HUES6 (cell line): ENCODE measurements around the gene KLHL29.

Experiments
- H3K27ac ChIP-seq: 2 replicates; pipeline ENCODE4 v1.7.0; 2013; ENCODE audit warnings: low read depth, mild to moderate bottlenecking, low read length, inconsistent platforms
- H3K27me3 ChIP-seq: 2 replicates; pipeline ENCODE4 v1.6.1; 2013; ENCODE audit warnings: low read length; ENCODE audit not compliant: control insufficient read depth, insufficient read depth
- H3K36me3 ChIP-seq: 2 replicates; pipeline ENCODE4 v1.6.1; 2013; ENCODE audit warnings: low read length; ENCODE audit not compliant: control insufficient read depth, insufficient read depth
- H3K4me1 ChIP-seq: 2 replicates; pipeline ENCODE4 v1.6.1; 2013; ENCODE audit warnings: low read length; ENCODE audit not compliant: control insufficient read depth, insufficient read depth
- H3K4me3 ChIP-seq: 2 replicates; pipeline ENCODE4 v1.5.1; 2013; ENCODE audit warnings: low read depth, low read length
- H3K9ac ChIP-seq: one replicate; pipeline ENCODE4 v1.6.1; 2013; ENCODE audit warnings: mild to moderate bottlenecking, low read length
- H3K9me3 ChIP-seq: 2 replicates; pipeline ENCODE4 v1.6.1; 2013; ENCODE audit warnings: low read depth, low read length; ENCODE audit not compliant: control insufficient read depth, insufficient read depth

The KLHL29 gene

GRCh38 chr2:23661276-23662050, 276.5 kb downstream of the KLHL29 start:
- H3K36me3 ChIP-seq: no peaks in the 10 kb centered on the region
- H3K9me3 ChIP-seq: no peaks in the 10 kb centered on the region
- H3K4me3 ChIP-seq: no peak overlapping the region
- peaks cover 4% of the 10 kb centered on the region; the same call in 1 of the 2 replicates for H3K27me3 ChIP-seq
- H3K9ac ChIP-seq: no peak overlapping the region
- H3K27ac ChIP-seq: no peak overlapping the region
- no peaks in the 10 kb centered on the region for H3K4me1 ChIP-seq

DNA sequence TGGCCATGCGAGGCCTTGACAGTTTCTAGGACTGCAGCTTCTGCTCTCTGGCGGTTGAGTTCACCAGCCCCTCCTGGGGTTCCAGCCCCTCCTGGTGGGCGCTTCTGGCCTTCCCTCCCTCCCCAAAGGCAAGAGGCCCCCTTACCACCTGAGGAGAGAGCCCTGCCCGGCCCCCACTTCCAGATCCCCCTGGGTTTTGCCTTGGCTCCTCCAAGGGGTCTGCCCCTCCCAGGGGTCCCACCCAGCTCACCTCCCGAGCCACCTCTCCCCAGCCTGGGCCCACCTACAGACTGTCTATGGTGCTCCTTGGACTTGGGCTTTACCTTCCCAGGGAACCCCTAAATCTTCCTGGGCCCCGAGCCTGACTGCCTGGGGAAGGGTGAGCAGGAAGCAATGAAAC, 277.5 kb downstream of the KLHL29 start:
- Histone ChIP-seq H3K4me3 (no peak overlapping the region), H3K36me3 (no peaks in the 10 kb centered on the region)

GRCh38 chr2:23662941-23663920, 278.3 kb downstream of the KLHL29 start:
- Histone ChIP-seq H3K9me3 (no peaks in the 10 kb centered on the region), H3K27me3 (peaks cover 4% of the 10 kb centered on the region; the same call in 1 of the 2 replicates), H3K27ac (no peak overlapping the region), H3K4me1 (no peaks in the 10 kb centered on the region), H3K4me3 (no peak overlapping the region), H3K9ac (no peak overlapping the region), H3K36me3 (no peaks in the 10 kb centered on the region)

More for the DNA sequence above, 277.5 kb downstream of the KLHL29 start:
- Histone ChIP-seq H3K27ac (no peak overlapping the region), H3K9ac (no peak overlapping the region), H3K27me3 (peaks cover 4% of the 10 kb centered on the region; the same call in 1 of the 2 replicates), H3K9me3 (no peaks in the 10 kb centered on the region), H3K4me1 (no peaks in the 10 kb centered on the region)

DNA sequence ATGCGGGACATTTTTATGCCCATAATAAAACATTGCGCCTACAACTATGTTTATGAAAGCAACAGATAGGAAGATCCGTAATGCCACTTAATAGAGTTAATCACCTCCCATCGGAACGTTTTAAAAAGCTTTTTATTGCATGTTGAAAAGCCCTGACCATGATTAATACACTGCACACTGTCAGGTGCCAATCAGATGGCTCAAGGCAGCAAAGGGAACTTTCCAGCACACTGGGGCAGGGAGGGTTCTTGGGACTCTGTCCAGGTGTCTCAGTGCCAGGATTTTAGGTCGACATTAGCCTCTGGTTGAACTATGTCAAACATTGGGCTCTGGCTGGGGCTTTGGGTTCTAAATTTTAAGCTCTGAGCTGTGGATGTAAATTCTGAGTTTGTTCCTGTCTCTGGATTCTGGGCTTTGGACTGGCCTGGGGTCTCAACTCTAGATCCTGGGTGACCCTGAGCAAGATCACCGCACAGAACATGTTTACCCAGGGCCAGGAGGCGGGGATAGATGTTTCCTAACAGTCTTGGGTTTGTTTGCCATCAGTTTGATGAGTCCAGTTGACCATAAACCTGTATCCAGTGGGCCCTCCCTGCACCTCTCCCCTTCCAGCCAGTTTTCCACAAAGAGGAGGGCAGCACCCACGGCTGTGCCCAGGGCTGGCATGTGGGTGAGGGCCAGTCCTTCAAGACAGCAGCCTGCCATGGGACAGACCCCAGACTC, 279.2 kb downstream of the KLHL29 start:
- Histone ChIP-seq H3K36me3 (no peaks in the 10 kb centered on the region), H3K9ac (no peak overlapping the region), H3K4me3 (no peak overlapping the region), H3K27me3 (peaks cover 4% of the 10 kb centered on the region; the same call in 1 of the 2 replicates), H3K4me1 (peaks cover 4% of the 10 kb centered on the region; the same call in 1 of the 2 replicates), H3K27ac (no peak overlapping the region), H3K9me3 (no peaks in the 10 kb centered on the region)

DNA sequence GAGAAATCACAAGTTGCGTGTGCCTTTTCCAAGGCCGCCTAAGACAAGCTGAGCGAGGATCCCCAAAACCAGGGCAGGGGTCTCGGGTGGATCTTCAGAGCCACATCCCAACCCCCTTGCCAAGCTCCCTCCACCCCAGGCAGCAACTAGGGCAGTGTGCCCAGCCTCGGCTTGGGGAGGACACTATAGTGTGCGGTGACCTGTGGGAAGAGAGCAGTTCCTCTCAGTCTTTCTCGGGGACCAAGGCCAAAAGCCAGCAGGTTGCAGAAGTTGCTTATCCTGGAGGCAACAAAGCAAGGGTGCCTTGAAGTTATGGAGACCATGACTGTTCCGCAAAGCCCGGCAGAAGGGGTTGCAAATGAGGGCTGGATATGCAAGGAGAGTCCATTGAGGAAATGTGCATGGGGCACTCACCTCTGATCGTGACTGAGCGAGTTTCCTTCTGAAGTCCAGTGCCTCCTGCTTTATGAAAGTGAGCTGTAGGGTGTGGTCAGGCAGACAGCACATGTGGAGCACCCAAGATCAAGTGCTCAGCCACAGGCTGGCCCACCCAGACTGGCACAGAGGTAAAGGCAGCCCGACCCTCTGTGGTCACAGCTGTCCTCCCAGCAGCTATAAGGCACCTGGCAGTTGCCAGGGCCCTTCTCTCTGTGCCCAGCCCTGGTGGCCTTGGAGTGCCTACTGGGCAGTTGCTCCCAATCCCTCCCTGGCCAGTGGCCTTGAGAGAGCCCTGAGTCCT, 281.4 kb downstream of the KLHL29 start:
- no peak overlapping the region for H3K27ac ChIP-seq
- H3K4me3 ChIP-seq: no peak overlapping the region
- H3K36me3 ChIP-seq: no peaks in the 10 kb centered on the region
- no peaks in the 10 kb centered on the region for H3K9me3 ChIP-seq
- peaks cover 13% of the 10 kb centered on the region; the same call in 1 of the 2 replicates for H3K4me1 ChIP-seq
- peaks cover 4% of the 10 kb centered on the region; the same call in 1 of the 2 replicates for H3K27me3 ChIP-seq
- H3K9ac ChIP-seq: no peak overlapping the region

- Histone ChIP-seq H3K4me3 (no peak overlapping the region), H3K9ac (no peak overlapping the region), H3K9me3 (no peaks in the 10 kb centered on the region), H3K36me3 (no peaks in the 10 kb centered on the region), H3K4me1 (peaks cover 13% of the 10 kb centered on the region; the same call in 1 of the 2 replicates), H3K27ac (no peak overlapping the region), H3K27me3 (peaks cover 4% of the 10 kb centered on the region; the same call in 1 of the 2 replicates)
Measured at GRCh38 chr2:23666980-23667357, 282.0 kb downstream of the KLHL29 start.

DNA sequence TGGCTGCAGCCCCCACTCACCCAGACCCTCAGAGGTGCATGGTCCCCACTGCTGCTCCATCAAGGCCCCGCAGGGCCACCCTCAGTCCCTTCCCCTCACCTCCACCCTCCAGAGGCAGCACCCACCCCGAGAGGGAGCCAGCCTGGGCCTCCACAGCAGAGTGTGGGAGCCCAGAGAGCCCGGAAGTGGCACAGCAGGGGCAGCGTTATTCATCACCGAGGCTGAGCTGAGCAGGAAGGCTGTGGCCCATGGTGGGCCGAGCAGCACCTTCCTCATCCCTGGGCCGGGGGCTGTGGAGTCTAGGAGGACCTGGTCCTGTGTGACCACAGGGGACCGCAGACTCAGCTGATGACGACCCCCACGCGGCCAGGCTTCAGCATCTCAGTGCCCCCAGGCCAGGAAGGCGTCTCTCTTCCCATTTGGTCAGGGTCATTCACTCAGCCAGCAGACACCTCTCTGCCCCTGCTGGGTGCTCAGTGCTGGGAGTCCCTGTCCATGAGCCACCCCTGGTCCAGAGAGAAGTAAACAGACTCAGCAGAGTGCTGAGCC, 283.9 kb downstream of the KLHL29 start:
- Histone ChIP-seq H3K27ac (no peak overlapping the region), H3K9me3 (no peaks in the 10 kb centered on the region), H3K9ac (no peak overlapping the region), H3K4me1 (peaks cover 13% of the 10 kb centered on the region; the same call in 1 of the 2 replicates), H3K27me3 (no peaks in the 10 kb centered on the region), H3K36me3 (no peaks in the 10 kb centered on the region), H3K4me3 (no peak overlapping the region)

DNA sequence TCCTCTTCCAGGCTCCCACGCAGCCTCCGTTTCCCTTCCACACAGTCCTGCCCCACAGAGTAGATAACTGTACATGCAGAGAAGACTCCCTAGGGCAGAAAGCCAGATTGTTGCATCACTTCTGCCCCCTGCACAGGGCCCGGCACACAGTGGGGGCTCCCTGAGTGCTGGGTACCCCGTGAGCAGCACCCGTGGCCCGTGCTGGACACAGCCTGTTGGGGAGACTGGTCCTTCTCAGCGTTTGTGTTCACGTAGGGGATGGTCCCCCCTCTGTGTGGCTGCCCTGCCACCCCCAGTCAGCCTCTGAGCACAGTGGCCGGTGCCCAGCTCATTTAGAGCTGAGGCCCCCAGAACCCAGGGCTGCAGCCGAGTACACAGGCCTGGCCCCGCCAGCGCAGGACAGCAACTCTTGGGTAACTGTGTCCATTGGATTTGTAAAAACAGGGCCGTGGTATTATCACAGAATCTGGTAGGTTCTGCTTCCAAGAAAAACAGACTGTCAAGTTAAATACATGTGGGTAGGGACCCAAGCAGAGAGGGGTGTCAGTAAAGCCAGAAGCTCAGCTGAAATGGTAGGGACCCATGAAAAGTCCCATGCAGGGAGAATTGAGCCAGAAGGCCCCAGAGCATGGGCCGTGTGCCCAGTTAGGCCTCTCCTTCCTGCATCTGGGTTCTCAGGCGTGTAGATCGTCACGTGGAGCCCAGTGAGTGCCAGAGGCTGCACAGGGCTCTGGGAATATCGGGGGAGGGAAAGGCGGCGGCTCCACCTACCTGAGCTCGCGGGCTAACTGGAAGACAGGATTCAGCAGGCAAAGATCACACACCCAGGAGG, 284.6 kb downstream of the KLHL29 start:
- H3K9me3 ChIP-seq: no peaks in the 10 kb centered on the region
- no peak overlapping the region for H3K27ac ChIP-seq
- H3K36me3 ChIP-seq: no peaks in the 10 kb centered on the region
- H3K9ac ChIP-seq: no peak overlapping the region
- no peak overlapping the region for H3K4me3 ChIP-seq
- H3K4me1 ChIP-seq: peaks cover 13% of the 10 kb centered on the region; the same call in 1 of the 2 replicates
- H3K27me3 ChIP-seq: no peaks in the 10 kb centered on the region

DNA sequence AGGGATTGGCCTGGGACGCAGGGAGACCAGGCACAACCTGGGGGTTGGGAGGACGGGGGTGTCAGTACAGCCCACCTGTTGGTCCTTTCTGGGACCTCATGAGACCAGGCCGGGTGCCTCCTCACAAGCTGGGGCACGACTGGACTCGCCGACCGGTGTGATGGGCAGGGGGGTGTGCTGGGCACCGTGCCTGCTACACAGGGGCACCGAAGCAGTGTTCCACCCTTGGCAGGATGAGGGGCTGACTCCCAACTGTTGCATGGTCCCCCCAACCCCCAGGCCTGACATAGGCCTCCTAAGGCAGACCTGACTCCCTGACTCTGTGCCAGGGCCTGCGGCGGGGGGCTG, 285.2 kb downstream of the KLHL29 start:
- H3K27ac ChIP-seq: no peak overlapping the region

More for the DNA sequence above, 285.2 kb downstream of the KLHL29 start:
- H3K4me3 ChIP-seq: no peak overlapping the region
- H3K36me3 ChIP-seq: no peaks in the 10 kb centered on the region
- H3K27me3 ChIP-seq: no peaks in the 10 kb centered on the region
- H3K4me1 ChIP-seq: peaks cover 13% of the 10 kb centered on the region; the same call in 1 of the 2 replicates
- H3K9ac ChIP-seq: no peak overlapping the region
- H3K9me3 ChIP-seq: no peaks in the 10 kb centered on the region
